Measurements from ENCODE around the gene WNT7B. TPM values are rescaled to one million over a fixed set of nuclear protein-coding genes. Genes with fewer than 3 reads are reported as not detected.
A peak's percentile ranks its signal among the peaks of the same experiment; 100 is the strongest.

The WNT7B gene
- total RNA-seq, 1 donor from 2014 or later = not detected

DNA sequence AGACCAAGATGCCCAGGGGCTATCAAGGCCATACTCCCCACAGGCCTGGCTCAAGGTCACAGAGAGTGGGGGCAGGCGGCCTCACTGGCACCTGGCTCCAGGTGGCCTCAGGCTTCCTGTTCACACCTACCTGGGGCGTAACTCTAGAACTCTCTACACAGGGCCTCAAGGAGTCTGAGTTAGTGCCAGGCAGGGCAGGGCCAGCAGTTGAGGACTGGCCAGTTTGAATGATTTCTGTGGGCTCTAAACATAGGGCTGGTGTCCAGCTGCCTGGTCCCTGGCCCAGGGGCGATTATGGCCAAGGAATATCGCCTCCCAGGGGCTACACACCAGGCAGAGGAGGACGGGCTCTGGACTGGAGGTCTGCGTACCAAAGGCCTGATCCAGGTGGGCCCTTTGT, 79.2 kb downstream of the WNT7B start:
- intact Hi-C loops (cut with DNase I) = no loop called here
- DNase-seq (ENCODE audit: low spot score) = no peak

DNA sequence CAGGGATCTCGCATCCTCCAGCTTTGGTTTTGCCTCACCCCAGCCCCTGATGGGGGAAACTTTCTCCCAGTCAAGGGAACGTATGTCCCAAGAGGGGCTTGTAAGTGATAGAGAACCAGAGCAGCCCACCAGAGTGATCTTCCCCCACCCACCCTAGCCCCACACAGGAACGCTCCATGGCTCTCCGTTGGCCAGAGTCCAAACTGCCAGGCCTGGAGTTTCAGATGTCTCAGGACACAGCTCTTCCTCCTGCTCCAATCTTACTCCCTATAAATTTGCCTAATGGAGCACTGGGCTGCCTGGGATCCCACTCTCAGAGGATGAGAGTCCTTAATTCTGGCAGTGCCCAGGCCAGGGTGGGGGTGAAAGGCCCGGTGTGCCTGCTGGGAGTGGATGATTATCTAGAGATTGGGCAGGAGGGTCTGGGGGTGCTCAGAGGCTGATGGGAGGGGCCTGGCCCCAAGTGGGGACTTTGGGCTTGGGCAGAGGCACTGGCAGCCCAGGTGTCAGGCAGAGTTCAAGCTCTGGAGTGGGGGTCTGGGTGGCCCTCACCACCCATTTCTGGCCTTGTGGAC, 79.9 kb downstream of the WNT7B start:
- intact Hi-C loops (cut with DNase I) = no loop called here
- DNase-seq (ENCODE audit: low spot score) = no peak

DNA sequence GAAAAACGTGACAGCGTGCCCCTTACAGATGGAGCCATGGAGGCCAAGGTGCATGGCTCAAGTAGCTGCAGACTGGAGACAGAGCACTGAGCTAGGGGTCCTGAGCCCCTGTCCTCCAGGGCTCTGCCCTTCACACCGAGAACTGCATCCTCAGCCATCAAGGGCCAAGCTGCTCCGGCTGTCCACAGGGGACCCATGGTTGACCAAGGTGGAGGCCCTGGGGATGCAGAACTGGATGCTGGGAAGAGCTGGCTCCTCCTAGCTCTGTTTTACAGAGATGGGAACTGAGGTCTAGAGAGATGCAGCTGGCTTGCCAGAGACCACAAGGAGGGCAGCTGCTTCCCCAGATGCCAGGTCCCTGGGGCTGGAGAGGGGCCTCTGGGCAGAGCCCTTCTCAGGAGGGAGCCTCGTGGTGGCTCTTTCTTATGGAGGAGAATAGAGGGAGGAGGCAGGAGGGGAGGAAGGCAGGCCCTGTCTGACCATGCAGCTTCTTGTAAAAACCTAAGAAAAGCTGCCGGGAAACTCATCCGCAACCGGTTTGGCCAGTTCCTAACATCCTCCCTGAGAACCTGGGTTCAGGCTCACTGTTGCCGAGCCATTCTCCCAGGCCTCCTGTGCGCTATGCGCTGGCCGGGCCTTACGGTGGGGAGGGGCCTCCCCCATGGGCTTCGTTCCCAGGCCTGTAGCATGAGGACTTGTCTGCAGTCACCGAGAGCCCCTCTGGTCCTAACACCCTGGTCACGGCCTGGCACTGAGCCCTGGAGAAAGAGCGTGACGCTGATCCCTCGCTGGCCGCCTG, 80.6 kb downstream of the WNT7B start:
- intact Hi-C loops (cut with DNase I) = no loop called here
- DNase-seq (ENCODE audit: low spot score) = no peak

DNA sequence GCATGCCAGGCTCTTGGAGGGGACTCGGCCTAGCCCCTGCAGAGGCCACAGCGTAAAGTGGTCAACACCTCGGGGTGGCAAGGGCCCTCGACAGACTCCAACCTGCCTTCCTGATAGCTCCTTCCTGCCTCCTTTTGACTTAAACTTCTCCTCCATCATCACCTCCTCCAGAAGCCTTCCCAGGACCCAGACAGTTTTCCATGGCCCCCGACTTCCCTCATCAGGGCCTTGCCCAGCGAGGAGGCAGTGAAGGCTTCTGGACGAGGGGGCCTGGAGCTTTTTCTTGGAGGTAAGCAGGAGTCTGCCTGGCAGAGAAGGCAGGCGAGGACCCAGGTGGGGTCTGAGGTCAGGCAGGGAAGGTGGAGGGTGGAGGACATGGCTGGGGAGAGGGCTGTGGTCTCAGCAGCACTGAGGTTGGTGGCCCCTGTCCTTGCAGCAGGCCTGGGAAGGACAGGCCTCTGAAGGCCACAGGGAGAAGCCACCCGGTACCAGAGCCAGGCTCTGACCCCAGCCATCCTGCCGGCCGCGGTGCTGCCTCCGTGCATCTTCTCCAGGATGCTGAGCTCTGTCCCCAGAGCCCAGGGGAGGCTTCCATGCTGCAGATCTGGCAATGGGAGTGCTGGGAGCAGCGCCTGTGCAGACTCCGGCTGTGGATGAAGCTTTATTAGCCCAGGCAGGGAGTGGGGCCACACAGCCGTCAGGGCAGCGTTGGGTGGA, 81.4 kb downstream of the WNT7B start:
- DNase-seq (ENCODE audit: low spot score) = peak; percentile 62
- intact Hi-C loops (cut with DNase I) = no loop called here

DNA sequence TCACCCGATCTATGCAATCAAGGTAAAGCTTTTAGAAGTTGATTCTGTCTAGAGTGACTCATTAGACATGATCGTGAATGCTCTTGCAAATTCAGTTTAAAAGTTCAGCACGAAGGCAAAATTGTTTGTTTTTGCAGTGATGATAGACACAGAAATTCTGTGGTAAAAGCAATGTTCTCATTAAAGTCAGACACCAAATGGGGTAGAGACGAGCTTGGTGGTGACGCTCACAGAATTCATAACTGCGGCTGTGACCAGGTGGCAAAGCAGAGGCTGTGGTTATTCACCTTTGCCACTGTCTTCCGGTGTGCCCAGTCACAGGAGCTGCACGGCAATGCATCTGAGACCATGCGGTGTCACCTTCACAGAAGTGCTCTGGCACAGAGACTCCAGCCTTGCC, 83.4 kb downstream of the WNT7B start:
- DNase-seq (ENCODE audit: low spot score) = peak; percentile 51
- intact Hi-C loops (cut with DNase I) = no loop called here

DNA sequence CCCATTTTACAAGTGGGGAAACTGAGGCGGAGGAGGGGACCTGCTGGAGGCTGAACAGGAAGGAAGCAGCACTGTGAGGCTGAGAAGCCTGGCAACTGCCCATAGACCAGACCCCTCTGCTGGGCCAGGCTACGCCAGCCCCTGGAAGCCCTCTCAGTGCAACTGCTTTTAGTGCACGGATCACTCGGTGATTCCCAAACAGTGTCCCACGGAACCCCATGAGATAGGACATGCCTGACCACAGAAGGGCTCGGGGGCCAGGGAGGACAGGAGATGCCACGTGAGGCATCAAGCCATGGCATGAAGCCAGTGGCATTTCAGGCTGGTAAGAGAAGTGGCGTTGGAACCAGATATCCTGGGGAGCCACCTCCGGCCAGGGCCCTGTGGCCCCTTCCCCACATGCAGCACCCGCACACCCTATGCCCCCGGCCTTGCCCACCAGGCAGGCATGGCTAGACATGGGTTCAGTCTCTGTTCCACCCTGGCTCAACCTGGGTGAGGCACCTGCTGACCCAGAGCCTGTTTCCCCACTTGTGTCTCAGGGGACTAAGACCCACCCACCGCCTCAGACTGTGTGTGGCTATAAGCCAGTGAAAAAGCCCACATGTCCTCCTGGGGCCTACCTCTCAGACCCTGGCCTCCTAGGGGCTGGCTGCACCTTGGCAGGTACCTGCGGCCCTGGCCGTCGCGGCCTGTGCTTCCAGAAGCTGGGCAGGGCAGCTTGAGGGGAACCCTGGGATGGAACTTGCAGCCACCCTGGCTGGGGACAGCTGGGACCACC, 84.1 kb downstream of the WNT7B start:
- DNase-seq (ENCODE audit: low spot score) = peak; percentile 74
- intact Hi-C loops (cut with DNase I) = no loop called here

DNA sequence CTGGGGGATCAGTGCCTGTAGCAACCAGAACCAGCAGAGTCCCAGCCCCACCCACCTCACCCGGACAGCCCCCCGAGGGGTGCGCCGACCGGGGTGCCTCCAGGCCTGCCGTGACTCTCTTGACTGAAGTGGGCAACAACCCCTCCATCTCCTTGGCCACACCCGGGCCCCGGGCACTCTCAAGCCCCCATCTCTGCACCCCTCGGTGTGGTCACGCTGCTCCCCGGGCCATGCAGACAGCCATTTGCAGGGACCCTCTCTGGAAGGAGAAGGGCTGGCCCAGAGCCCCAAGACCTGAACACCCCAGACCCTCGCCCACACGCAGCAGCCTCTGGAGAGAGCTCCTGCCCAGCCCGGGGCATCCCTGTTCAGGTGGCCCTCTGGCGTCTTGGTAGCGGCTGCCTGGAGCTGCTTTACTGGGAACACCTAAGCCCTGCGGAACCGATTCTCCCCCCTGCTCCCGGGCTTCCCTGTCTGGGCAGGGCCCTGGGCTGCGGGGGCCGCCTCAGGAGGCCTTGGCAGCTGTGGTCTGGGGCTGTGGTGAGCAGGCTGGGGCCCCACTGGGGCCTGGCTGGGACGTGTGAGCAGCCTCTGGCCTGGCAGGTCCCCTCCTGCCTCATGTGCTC, 84.9 kb downstream of the WNT7B start:
- intact Hi-C loops (cut with DNase I) = no loop called here
- DNase-seq (ENCODE audit: low spot score) = peak; percentile 51

DNA sequence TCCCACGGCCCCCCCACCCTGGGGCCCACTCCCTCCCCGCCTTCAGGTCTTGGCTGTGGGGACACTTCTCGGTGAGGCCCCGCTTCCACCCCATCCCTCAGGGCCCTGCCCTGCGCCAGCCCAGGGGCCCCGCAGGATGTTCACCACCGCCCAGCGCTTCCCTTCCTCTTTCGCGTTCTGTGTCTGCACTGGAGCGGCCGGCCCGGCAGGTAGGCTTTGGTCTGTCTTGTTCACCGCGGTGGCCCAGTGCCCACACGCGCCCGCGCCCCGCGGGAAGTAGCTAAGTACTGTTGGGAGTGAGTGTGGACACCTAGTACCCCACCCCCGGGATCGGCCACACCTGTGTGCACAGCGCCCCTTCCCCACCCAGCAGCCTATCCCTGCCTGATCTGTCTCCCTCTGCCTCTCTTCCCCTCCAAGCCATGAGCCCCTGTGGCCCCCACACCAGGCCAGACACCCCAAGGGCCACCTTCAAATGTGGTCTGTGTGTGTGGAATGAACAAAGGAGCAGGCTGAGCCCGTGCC, 85.4 kb downstream of the WNT7B start:
- intact Hi-C loops (cut with DNase I) = no loop called here
- DNase-seq (ENCODE audit: low spot score) = peak; percentile 63

DNA sequence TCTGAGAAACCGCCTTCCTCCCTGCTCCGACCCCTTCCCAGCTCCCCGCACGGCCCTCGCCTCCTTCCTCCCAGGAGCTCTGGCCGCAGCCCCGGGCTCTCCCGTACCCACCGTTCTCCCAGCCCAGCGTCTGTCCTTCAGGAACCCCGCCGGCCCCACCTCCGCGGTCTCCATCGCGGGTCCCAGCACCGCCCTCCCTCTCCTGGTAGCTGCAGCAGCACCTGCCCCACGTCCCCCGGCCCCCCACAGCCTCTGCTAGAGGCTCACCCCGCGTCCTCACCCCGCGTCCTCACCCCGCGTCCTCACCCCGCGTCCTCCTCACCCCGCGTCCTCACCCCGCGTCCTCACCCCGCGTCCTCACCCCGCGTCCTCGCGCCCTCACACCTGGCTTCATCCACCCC, 85.9 kb downstream of the WNT7B start:
- DNase-seq (ENCODE audit: low spot score) = peak; percentile 58
- intact Hi-C loops (cut with DNase I) = no loop called here

DNA sequence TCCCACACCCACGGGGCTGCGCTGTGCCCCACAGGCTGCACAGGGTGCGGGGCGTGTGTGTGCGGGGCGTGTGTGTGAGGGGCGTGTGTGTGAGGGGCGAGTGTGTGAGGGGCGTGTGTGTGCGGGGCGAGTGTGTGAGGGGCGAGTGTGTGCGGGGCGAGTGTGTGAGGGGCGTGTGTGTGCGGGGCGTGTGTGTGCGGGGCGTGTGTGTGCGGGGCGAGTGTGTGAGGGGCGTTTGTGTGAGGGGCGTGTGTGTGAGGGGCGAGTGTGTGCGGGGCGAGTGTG, 86.7 kb downstream of the WNT7B start:
- DNase-seq (ENCODE audit: low spot score) = no peak
- intact Hi-C loops (cut with DNase I) = no loop called here

DNA sequence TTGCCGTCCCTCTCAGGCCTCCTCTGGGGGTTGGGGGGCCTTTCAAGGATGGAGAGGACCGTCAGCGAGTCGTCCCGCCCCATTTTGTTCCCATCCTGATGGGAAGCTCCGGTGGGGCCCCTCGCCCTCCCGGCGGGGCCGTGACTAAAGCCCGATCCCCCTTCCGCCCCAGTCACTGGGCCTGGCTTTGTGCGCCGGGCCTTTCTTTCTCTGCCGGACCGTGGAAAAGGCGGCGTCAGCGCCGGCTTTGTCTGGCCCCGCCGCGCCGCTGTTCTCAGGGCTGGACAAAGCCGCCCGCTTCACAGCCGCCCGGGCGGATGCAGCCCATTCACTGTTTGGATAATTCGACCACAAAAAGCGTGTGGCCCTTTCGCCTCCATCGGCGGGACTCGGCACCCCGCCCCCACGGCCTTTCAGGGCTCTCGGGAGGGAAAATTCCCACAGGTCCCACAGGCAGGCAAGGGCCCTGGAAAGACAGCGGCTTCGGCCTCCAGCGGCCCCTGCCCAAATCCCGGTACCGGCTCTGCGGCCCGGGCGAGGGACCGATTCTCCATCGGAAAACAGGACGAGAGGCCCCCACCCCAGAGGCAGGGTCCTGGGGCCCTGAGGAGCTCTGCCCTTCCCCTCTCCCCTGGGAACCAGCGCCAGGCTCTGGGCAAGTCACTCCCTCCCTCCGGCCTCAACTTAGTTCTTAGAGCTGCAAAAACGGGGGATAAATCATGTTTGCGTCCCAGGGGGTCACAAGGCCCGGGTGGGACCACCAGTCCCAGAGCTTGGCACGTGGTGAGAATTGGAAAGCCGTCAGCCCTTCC, 87.2 kb downstream of the WNT7B start:
- intact Hi-C loops (cut with DNase I) = no loop called here
- DNase-seq (ENCODE audit: low spot score) = peak; percentile 59

DNA sequence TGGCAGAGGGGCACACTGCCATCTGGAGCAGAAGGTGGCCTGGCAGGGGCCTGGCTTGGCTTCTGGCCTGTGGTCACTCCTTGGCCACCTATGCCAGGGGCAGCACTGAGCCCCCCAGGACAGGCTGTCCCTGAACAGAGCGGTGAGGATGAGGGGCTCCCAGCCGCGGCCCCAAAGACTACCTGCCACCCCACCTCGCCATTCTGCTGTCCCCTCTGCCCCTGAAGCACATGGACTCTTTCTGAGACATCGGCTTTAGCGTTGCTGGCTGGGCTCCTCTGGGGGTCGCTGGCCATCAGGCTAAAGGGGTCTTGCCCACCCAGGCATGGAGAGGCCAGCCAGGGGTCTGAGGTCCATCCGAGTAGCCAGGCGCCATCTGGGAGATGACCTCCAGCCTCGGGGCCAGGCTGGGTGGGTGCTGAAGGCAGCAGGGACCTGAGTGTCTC, 87.8 kb downstream of the WNT7B start:
- peak; percentile 67 for DNase-seq (ENCODE audit: low spot score)
- intact Hi-C loops (cut with DNase I) = no loop called here

DNA sequence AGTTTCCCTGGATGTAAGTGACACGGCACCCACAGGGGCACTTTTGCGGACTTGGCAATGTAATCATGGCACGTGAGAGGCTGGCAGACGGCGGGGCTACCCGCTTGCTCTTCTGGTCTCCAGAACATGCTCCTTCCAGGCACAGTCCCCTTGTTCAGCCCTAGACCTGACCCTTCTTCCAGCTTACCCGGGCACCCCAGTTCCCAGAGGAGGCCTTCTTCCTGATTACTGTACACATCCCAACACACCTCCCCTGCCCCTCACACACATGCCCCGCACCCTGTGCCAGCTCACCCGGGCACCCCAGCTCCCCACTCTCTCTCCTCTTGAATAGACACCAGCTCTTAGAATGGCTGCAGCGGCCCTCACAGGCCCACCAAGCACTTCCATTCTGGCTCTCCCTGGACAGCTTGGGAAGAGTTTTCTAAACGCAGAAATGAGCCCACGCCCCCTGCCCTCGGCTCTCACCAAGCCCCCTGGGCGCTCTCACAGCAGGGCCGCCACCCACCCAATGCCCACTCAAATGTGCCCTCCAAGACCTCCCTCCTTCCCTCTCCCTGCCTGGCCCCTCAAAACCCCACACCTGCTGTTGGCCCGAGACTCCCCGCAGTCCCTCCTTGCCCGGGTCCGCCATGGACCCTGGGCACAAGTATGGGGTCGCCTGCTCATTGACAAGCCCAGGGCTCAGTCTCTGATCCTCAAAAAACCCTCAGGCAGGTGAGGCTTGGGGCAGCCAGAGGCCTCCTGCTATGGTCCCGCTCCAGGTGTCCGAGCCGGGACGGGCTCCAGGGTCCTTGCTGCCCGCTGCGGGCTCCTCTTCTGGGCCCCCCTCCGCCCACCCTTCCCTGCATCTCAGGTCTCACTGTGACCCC, 88.5 kb downstream of the WNT7B start:
- peak; percentile 74 for DNase-seq (ENCODE audit: low spot score)
- intact Hi-C loops (cut with DNase I) = no loop called here

DNA sequence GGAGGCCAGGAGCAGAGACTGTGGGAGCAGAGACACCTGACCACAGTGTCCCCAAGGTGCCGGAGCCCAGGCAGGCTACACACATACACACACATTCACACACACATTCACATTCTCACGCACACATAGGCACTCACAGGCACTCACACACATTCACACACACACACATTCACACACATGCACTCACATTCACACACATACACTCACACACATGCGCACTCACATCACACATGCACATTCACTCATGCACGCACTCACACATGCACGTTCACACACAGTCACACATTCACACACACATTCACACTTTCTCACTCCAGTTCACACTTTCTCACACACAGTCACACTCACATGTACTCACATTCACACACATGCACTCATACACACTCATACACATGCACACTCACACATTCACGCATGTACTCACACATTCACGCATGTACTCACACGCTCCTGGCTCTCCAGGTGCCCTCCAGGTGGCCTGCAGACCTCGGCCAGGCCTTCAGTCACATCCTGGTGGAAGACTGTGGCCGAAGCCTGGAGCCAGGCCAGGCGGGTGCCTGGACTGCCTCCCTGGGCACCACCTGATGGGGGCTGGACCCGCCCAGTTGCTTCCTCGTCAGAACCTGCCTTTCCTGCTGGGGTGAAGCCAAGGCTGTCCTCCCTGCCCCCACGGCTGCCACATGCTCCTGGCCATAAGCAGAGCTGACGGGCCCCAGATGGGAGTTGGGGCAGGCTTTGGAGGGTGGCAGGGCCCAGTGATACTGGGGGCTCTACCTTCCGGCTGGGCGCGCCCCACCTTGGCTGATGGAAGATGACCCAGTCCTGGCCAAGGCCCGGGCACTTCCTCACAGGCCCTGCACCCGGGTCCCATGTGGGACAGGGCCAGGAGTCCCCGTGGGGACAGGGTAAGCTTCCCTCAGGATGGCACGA, 89.5 kb downstream of the WNT7B start:
- intact Hi-C loops (cut with DNase I) = no loop called here
- peak; percentile 66 for DNase-seq (ENCODE audit: low spot score)

DNA sequence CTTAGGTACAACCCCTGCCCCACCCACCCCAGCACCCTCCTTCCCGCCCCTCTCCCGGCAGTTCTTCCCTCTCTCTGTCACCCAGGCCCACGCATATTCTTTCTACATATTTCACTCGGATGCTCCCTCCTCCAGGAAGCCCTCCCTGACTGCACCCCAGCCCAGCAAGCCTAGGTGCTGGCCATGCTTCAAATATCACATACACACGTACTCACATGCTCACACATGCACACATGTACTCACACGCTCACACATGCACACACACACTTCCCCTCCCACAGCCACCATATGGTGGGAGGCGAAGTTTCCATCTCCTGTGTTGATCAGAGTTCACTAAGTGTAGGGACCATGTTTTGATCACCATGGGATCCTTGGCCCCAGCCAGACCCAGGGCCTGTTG, 90.4 kb downstream of the WNT7B start:
- DNase-seq (ENCODE audit: low spot score) = no peak
- intact Hi-C loops (cut with DNase I) = no loop called here

DNA sequence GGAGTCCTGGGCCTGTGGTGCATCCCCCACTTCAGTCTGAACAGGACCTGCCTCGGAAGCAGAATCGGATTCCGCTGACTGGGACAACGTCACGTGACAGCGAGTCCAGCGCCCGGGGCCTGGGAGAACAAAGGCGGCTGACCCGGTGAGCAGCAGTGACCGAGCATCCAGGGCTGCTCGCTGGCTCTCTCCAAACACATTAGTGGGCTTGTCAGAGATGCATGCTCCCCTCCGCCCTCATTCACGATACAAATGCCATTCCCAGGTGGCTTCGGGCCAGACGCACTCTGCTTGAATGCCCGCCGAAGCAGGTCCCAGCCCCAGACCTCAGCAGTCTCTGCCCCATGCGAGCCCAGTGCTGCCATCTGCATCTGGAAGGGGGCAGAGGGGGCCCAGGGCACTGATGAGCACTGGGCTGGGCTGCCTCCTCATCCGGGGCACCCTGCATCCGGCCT, 91.0 kb downstream of the WNT7B start:
- intact Hi-C loops (cut with DNase I) = no loop called here
- peak; percentile 80 for DNase-seq (ENCODE audit: low spot score)

Data from cardiac septum (tissue), 1 donor.